MM.1S (cell line): ENCODE data around the gene TRIM54.

Experiments used
- DNase-seq: peaks from one replicate; pipeline ENCODE4 v3.0.0-alpha.2; 2015
- H2AFZ ChIP-seq: fragments of 300-600 bp; sonication (generic); 2 replicates; pipeline ENCODE4 v1.6.0; 2016; ENCODE audit warnings: antibody characterized with exemption, low read length
- H3F3A ChIP-seq: fragments of 300-600 bp; sonication (generic); 2 replicates; pipeline ENCODE4 v1.6.1; 2016; ENCODE audit warnings: mild to moderate bottlenecking, antibody characterized with exemption, low read length, moderate library complexity, mixed read lengths; ENCODE audit not compliant: insufficient read depth
- H3K27ac ChIP-seq: fragments of 300-600 bp; sonication (generic); 2 replicates; pipeline ENCODE4 v1.5.1; 2016; ENCODE audit warnings: mild to moderate bottlenecking, low read length
- H3K27me3 ChIP-seq: fragments of 300-600 bp; sonication (generic); replicated peaks from 2 replicates; pipeline ENCODE4 v1.6.0; 2016; ENCODE audit warnings: low read length; ENCODE audit not compliant: insufficient read depth
- H3K36me3 ChIP-seq: fragments of 300-600 bp; sonication (generic); replicated peaks from 2 replicates; pipeline ENCODE4 v1.6.1; 2016; ENCODE audit warnings: mild to moderate bottlenecking, low read length, mixed read lengths; ENCODE audit not compliant: insufficient read depth
- H3K4me1 ChIP-seq: fragments of 300-600 bp; sonication (generic); 2 replicates; pipeline ENCODE4 v1.6.1; 2016; ENCODE audit warnings: low read length, mixed read lengths
- H3K4me2 ChIP-seq: fragments of 300-600 bp; sonication (generic); 2 replicates; pipeline ENCODE4 v1.6.0; 2016; ENCODE audit warnings: low read depth, low read length
- H3K4me3 ChIP-seq: fragments of 300-600 bp; sonication (generic); 2 replicates; pipeline ENCODE4 v1.5.1; 2016; ENCODE audit warnings: low read length, mixed read lengths
- H3K79me2 ChIP-seq: fragments of 300-600 bp; sonication (generic); 2 replicates; pipeline ENCODE4 v1.6.1; 2016; ENCODE audit warnings: mixed run types, low read length, mixed read lengths
- H3K9ac ChIP-seq: fragments of 300-600 bp; sonication (generic); 2 replicates; pipeline ENCODE4 v1.6.1; 2016; ENCODE audit warnings: low read length, mixed read lengths
- H3K9me2 ChIP-seq: fragments of 300-600 bp; sonication (generic); replicated peaks from 2 replicates; pipeline ENCODE4 v1.6.1; 2016; ENCODE audit warnings: mild to moderate bottlenecking, low read length, mixed read lengths; ENCODE audit not compliant: insufficient read depth
- H3K9me3 ChIP-seq: fragments of 300-600 bp; sonication (generic); replicated peaks from 2 replicates; pipeline ENCODE4 v1.6.1; 2016; ENCODE audit warnings: mild to moderate bottlenecking, low read length, mixed read lengths; ENCODE audit not compliant: insufficient read depth
- H4K20me1 ChIP-seq: fragments of 300-600 bp; sonication (generic); 2 replicates; pipeline ENCODE4 v1.6.1; 2016; ENCODE audit warnings: mild to moderate bottlenecking, low read length, moderate library complexity, mixed read lengths; ENCODE audit not compliant: insufficient read depth
- CTCF ChIP-seq: fragments of 300-600 bp; sonication (generic); IDR thresholded peaks from 2 replicates; pipeline ENCODE4 v1.5.1; 2016; ENCODE audit warnings: antibody characterized with exemption, low read length, mixed read lengths
- EZH2 ChIP-seq: fragments of 300-600 bp; sonication (generic); optimal IDR thresholded peaks from 2 replicates; pipeline ENCODE3; 2017; ENCODE audit warnings: low read depth, mild to moderate bottlenecking, antibody characterized with exemption, low read length, mixed read lengths
- EZH2phosphoT487 ChIP-seq: fragments of 300-600 bp; sonication (generic); IDR thresholded peaks from 2 replicates; pipeline ENCODE4 v1.6.1; 2018; ENCODE audit warnings: antibody characterized with exemption, low read length

TRIM54 gene

DNA sequence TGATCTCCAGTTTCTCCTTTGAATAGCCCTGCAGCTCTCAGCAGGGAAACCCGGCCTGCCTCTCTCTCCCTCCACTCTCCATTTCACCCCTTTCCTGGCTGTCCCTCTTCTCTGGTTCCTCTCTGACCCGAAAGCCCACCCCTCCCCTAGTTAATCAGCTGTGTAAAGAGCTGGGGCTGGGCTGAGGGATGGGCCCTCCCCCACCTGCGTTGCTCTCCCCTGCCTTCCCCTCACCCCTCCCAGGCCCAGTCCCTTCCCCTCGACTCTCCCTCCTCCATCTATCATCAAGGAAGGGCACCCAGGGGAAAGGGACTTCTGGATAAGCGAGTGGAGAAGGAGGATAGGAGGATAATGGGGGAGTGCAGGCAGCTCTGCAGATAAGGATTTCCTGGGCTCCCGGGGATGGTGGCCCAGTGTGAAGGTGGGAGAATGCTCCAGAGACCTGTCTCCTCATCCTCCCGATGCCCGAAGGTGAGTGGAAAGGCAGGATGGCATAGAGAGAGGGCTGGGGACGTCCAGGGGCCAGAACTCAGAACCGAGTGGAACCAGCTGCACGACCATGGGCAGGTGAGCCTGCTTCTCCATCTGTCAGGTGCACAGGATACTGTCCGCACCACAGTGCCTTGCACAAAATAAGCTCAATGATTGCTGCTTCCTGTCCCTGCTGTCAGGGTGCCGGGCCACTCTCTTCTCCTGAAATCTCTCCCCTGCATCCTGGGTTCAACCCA lies 31.4 kb upstream of the TRIM54 start:
- no peaks in the 10 kb centered on the region for H3K9me2 ChIP-seq
- H2AFZ ChIP-seq, result peak overlapping the region; percentile 69; the same call in 1 of the 2 replicates
- no peak overlapping the region for H3K27ac ChIP-seq
- DNase-seq, result no peak
- no peak for TF ChIP-seq EZH2phosphoT487
- TF ChIP-seq EZH2, result no peak
- TF ChIP-seq CTCF, result no peak
- no peaks in the 10 kb centered on the region for H3K4me1 ChIP-seq
- no peak overlapping the region for H3K4me3 ChIP-seq
- H3K27me3 ChIP-seq, result peaks cover 11% of the 10 kb centered on the region
- H3K4me2 ChIP-seq, result no peak overlapping the region
- H3K9ac ChIP-seq, result no peak overlapping the region
- no peaks in the 10 kb centered on the region for H3K36me3 ChIP-seq
- no peaks in the 10 kb centered on the region for H3F3A ChIP-seq
- H3K79me2 ChIP-seq, result no peaks in the 10 kb centered on the region
- H4K20me1 ChIP-seq, result no peaks in the 10 kb centered on the region
- H3K9me3 ChIP-seq, result no peaks in the 10 kb centered on the region

DNA sequence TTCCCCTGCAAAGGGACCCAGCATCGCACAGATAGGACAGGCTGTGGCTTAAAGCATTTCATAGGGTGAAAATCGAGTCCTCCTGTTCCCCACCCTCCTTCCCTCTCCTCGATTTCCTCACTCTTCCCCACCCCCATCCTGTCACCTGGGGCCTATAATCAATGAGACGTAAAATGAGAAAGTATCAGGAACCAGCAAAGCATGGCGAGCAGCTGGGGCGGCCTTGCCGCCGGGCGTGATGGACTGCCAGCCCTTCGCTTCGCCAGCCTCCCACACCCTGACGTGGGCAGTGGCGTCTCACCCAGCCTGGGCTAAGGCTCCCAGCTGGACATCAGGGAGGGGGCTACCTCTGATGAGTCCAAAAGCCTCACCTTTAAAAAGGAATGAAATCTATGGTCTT lies 30.5 kb upstream of the TRIM54 start:
- Histone ChIP-seq H3F3A (no peaks in the 10 kb centered on the region), H3K9me3 (no peaks in the 10 kb centered on the region), H2AFZ (no peak overlapping the region), H3K4me1 (no peaks in the 10 kb centered on the region), H3K36me3 (no peaks in the 10 kb centered on the region), H3K9ac (no peak overlapping the region), H3K27ac (no peak overlapping the region), H3K79me2 (no peaks in the 10 kb centered on the region), H4K20me1 (no peaks in the 10 kb centered on the region), H3K4me3 (no peak overlapping the region), H3K27me3 (peaks cover 20% of the 10 kb centered on the region), H3K4me2 (no peak overlapping the region), H3K9me2 (no peaks in the 10 kb centered on the region)
- TF ChIP-seq EZH2phosphoT487 (no peak), EZH2 (no peak), CTCF (no peak)
- DNase-seq, result no peak

GRCh38 chr2:27255187-27255586 lies 27.0 kb upstream of the TRIM54 start:
- TF ChIP-seq EZH2 (no peak), EZH2phosphoT487 (no peak)

DNA sequence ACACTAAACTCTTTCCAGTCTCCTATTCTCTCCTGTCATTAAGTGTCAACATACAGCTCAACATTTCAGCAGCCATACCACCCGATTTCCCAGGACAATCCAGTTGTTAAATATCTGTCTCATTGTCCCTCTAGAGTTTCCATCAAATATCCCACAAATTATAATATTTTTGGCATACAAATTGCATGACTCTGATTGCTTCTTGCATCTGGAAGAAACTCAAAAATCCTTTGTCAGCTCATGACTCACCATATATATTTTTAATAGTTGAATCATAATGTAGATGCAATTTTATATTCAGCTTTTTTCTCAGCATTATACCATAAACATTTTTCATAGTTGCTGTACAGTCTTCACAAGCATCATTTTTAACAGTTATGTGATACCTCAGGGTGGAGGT lies 26.6 kb upstream of the TRIM54 start:
- Histone ChIP-seq H3K4me3 (no peak overlapping the region), H3K79me2 (no peaks in the 10 kb centered on the region), H3K27me3 (peaks cover 45% of the 10 kb centered on the region), H3K9me3 (no peaks in the 10 kb centered on the region), H3K9ac (no peak overlapping the region), H3K4me2 (no peak overlapping the region), H2AFZ (no peak overlapping the region), H3K27ac (no peak overlapping the region), H3K9me2 (no peaks in the 10 kb centered on the region), H3K36me3 (no peaks in the 10 kb centered on the region), H4K20me1 (no peaks in the 10 kb centered on the region), H3F3A (no peaks in the 10 kb centered on the region), H3K4me1 (no peaks in the 10 kb centered on the region)
- DNase-seq, result no peak
- TF ChIP-seq CTCF (no peak), EZH2phosphoT487 (no peak), EZH2 (no peak)

More at GRCh38 chr2:27255187-27255586, 27.0 kb upstream of the TRIM54 start:
- Histone ChIP-seq H3K9me3 (no peaks in the 10 kb centered on the region), H3K36me3 (no peaks in the 10 kb centered on the region), H3F3A (no peaks in the 10 kb centered on the region), H3K4me1 (no peaks in the 10 kb centered on the region), H3K27ac (no peak overlapping the region), H4K20me1 (no peaks in the 10 kb centered on the region), H3K27me3 (peaks cover 40% of the 10 kb centered on the region), H3K4me3 (no peak overlapping the region), H3K4me2 (no peak overlapping the region), H2AFZ (no peak overlapping the region), H3K79me2 (no peaks in the 10 kb centered on the region), H3K9ac (no peak overlapping the region), H3K9me2 (no peaks in the 10 kb centered on the region)
- no peak for DNase-seq
